Activated naive CD8-positive, alpha-beta T cell treated with anti-CD3 and anti-CD28 coated beads, Interleukin-2, amount 50 U/mL, for 24 hours (primary cell): Measurements from ENCODE around the gene GPR68.

Source experiments
- ATAC-seq: fragments of 150-1000 bp; cut with Tn5 transposase; one replicate; pipeline ENCODE4 v1.10.0; 2021
- DNase-seq: peaks from one replicate; pipeline ENCODE4 v3.0.0; 2021
- H3K27ac Mint-ChIP-seq: one replicate; pipeline ENCODE4 v1.8.0; 2021; ENCODE audit warnings: mild to moderate bottlenecking, mixed read lengths
- H3K27me3 Mint-ChIP-seq: one replicate; pipeline ENCODE4 v1.8.0; 2021; ENCODE audit warnings: mixed read lengths
- H3K36me3 Mint-ChIP-seq: one replicate; pipeline ENCODE4 v1.8.0; 2021; ENCODE audit warnings: low read depth, mixed read lengths
- H3K4me1 Mint-ChIP-seq: one replicate; pipeline ENCODE4 v1.8.0; 2021; ENCODE audit warnings: mixed read lengths
- H3K4me3 Mint-ChIP-seq: one replicate; pipeline ENCODE4 v1.8.0; 2021; ENCODE audit warnings: mild to moderate bottlenecking, moderate library complexity, mixed read lengths
- H3K9me3 Mint-ChIP-seq: one replicate; pipeline ENCODE4 v1.8.0; 2021; ENCODE audit warnings: mixed read lengths

Gene GPR68

GRCh38 chr14:91244501-91244901, at the start of gene GPR68:
GPR68 (minus strand) TSS chr14:91244704; CDS start chr14:91235050, 9,654 bp downstream.
- DNase-seq, result peak; percentile 34
- H3K9me3 Mint-ChIP-seq, result peaks cover 5% of the 10 kb centered on the region
- H3K4me3 Mint-ChIP-seq, result peak within 1 kb of the TSS; percentile 78
- peak within 1 kb of the TSS; percentile 80 for H3K27ac Mint-ChIP-seq
- peaks cover 96% of the 10 kb centered on the region for H3K4me1 Mint-ChIP-seq
- H3K36me3 Mint-ChIP-seq, result peaks cover 13% of the 10 kb centered on the region
- H3K27me3 Mint-ChIP-seq, result no peaks in the 10 kb centered on the region
- no peak for ATAC-seq

- no peak for ATAC-seq
- Mint-ChIP-seq H3K9me3 (no peaks in the 10 kb centered on the region), H3K4me1 (peaks cover 11% of the 10 kb centered on the region), H3K4me3 (no peak overlapping the region), H3K36me3 (peaks cover 65% of the 10 kb centered on the region), H3K27me3 (no peaks in the 10 kb centered on the region), H3K27ac (no peak overlapping the region)
- no peak for DNase-seq
These were observed 49.6 kb upstream of the GPR68 start for GRCh38 chr14:91294153-91294552.

GRCh38 chr14:91293281-91293680, 48.8 kb upstream of the GPR68 start:
- H3K36me3 Mint-ChIP-seq, result peaks cover 63% of the 10 kb centered on the region
- H3K4me3 Mint-ChIP-seq, result no peak overlapping the region
- peak overlapping the region; percentile 65 for H3K27ac Mint-ChIP-seq
- DNase-seq (no peak), ATAC-seq (no peak)
- H3K4me1 Mint-ChIP-seq, result peaks cover 4% of the 10 kb centered on the region
- H3K27me3 Mint-ChIP-seq, result no peaks in the 10 kb centered on the region
- no peaks in the 10 kb centered on the region for H3K9me3 Mint-ChIP-seq

GRCh38 chr14:91292491-91292890, 48.0 kb upstream of the GPR68 start:
- H3K4me3 Mint-ChIP-seq, result no peak overlapping the region
- no peak for ATAC-seq
- peak overlapping the region; percentile 85 for H3K27ac Mint-ChIP-seq
- DNase-seq, result no peak
- no peaks in the 10 kb centered on the region for H3K27me3 Mint-ChIP-seq
- no peaks in the 10 kb centered on the region for H3K9me3 Mint-ChIP-seq
- H3K4me1 Mint-ChIP-seq, result peaks cover 4% of the 10 kb centered on the region
- peaks cover 66% of the 10 kb centered on the region for H3K36me3 Mint-ChIP-seq

- no peaks in the 10 kb centered on the region for H3K27me3 Mint-ChIP-seq
- H3K9me3 Mint-ChIP-seq, result no peaks in the 10 kb centered on the region
- no peak for DNase-seq
- H3K36me3 Mint-ChIP-seq, result peaks cover 61% of the 10 kb centered on the region
- no peak for ATAC-seq
- peaks cover 4% of the 10 kb centered on the region for H3K4me1 Mint-ChIP-seq
- no peak overlapping the region for H3K4me3 Mint-ChIP-seq
- H3K27ac Mint-ChIP-seq, result peak overlapping the region; percentile 85
These were observed 47.4 kb upstream of the GPR68 start for GRCh38 chr14:91291786-91292405.

GRCh38 chr14:91290986-91291385, 46.5 kb upstream of the GPR68 start:
- peaks cover 56% of the 10 kb centered on the region for H3K36me3 Mint-ChIP-seq
- H3K27me3 Mint-ChIP-seq, result no peaks in the 10 kb centered on the region
- no peak for DNase-seq
- no peaks in the 10 kb centered on the region for H3K9me3 Mint-ChIP-seq
- H3K4me3 Mint-ChIP-seq, result no peak overlapping the region
- peaks cover 10% of the 10 kb centered on the region for H3K4me1 Mint-ChIP-seq
- ATAC-seq, result no peak
- H3K27ac Mint-ChIP-seq, result peak overlapping the region; percentile 35

GRCh38 chr14:91289464-91289863, 45.0 kb upstream of the GPR68 start:
- DNase-seq, result no peak
- Mint-ChIP-seq H3K27ac (no peak overlapping the region), H3K4me1 (peaks cover 22% of the 10 kb centered on the region), H3K4me3 (no peak overlapping the region), H3K27me3 (no peaks in the 10 kb centered on the region), H3K9me3 (no peaks in the 10 kb centered on the region), H3K36me3 (peaks cover 65% of the 10 kb centered on the region)
- ATAC-seq, result no peak

GRCh38 chr14:91288876-91289275, 44.4 kb upstream of the GPR68 start:
- ATAC-seq, result no peak
- Mint-ChIP-seq H3K4me1 (peaks cover 24% of the 10 kb centered on the region), H3K27me3 (no peaks in the 10 kb centered on the region), H3K27ac (no peak overlapping the region), H3K36me3 (peaks cover 65% of the 10 kb centered on the region), H3K4me3 (no peak overlapping the region), H3K9me3 (no peaks in the 10 kb centered on the region)
- no peak for DNase-seq

GRCh38 chr14:91286530-91286937, 42.0 kb upstream of the GPR68 start:
- ATAC-seq, result peak; percentile 88
- H3K4me3 Mint-ChIP-seq, result no peak overlapping the region

GRCh38 chr14:91284791-91285548, 40.5 kb upstream of the GPR68 start:
- Mint-ChIP-seq H3K36me3 (peaks cover 65% of the 10 kb centered on the region), H3K9me3 (no peaks in the 10 kb centered on the region), H3K27ac (peak overlapping the region; percentile 52), H3K4me1 (peaks cover 26% of the 10 kb centered on the region), H3K27me3 (no peaks in the 10 kb centered on the region), H3K4me3 (no peak overlapping the region)
- ATAC-seq, result no peak
- no peak for DNase-seq

More at GRCh38 chr14:91286530-91286937, 42.0 kb upstream of the GPR68 start:
- peak overlapping the region; percentile 64 for H3K27ac Mint-ChIP-seq
- peak; percentile 83 for DNase-seq
- H3K36me3 Mint-ChIP-seq, result peaks cover 74% of the 10 kb centered on the region
- no peaks in the 10 kb centered on the region for H3K27me3 Mint-ChIP-seq
- H3K9me3 Mint-ChIP-seq, result no peaks in the 10 kb centered on the region
- peaks cover 26% of the 10 kb centered on the region for H3K4me1 Mint-ChIP-seq

GRCh38 chr14:91284146-91284790, 39.8 kb upstream of the GPR68 start:
- Mint-ChIP-seq H3K27me3 (no peaks in the 10 kb centered on the region), H3K4me3 (no peak overlapping the region), H3K27ac (peak overlapping the region; percentile 54), H3K36me3 (peaks cover 63% of the 10 kb centered on the region), H3K9me3 (no peaks in the 10 kb centered on the region), H3K4me1 (peaks cover 26% of the 10 kb centered on the region)
- ATAC-seq (no peak), DNase-seq (no peak)

- peak overlapping the region; percentile 54 for H3K27ac Mint-ChIP-seq
- no peak overlapping the region for H3K4me3 Mint-ChIP-seq
- no peaks in the 10 kb centered on the region for H3K9me3 Mint-ChIP-seq
- DNase-seq, result no peak
- no peak for ATAC-seq
- H3K36me3 Mint-ChIP-seq, result peaks cover 59% of the 10 kb centered on the region
- H3K27me3 Mint-ChIP-seq, result no peaks in the 10 kb centered on the region
- H3K4me1 Mint-ChIP-seq, result peaks cover 26% of the 10 kb centered on the region
These were observed 39.2 kb upstream of the GPR68 start for GRCh38 chr14:91283666-91284065.

- Mint-ChIP-seq H3K27ac (peak overlapping the region; percentile 54), H3K9me3 (no peaks in the 10 kb centered on the region), H3K27me3 (no peaks in the 10 kb centered on the region), H3K36me3 (peaks cover 56% of the 10 kb centered on the region), H3K4me3 (no peak overlapping the region), H3K4me1 (peaks cover 26% of the 10 kb centered on the region)
- ATAC-seq, result no peak
- DNase-seq, result no peak
These were observed 38.6 kb upstream of the GPR68 start for GRCh38 chr14:91282954-91283645.

- H3K9me3 Mint-ChIP-seq, result no peaks in the 10 kb centered on the region
- no peak for DNase-seq
- H3K27me3 Mint-ChIP-seq, result no peaks in the 10 kb centered on the region
- no peak overlapping the region for H3K4me3 Mint-ChIP-seq
- H3K27ac Mint-ChIP-seq, result peak overlapping the region; percentile 54
- H3K36me3 Mint-ChIP-seq, result peaks cover 59% of the 10 kb centered on the region
- ATAC-seq, result no peak
- peaks cover 25% of the 10 kb centered on the region for H3K4me1 Mint-ChIP-seq
These were observed 36.8 kb upstream of the GPR68 start for GRCh38 chr14:91281346-91281745.
